Measurements from ENCODE around the gene NR3C2. TPM values are rescaled to one million over a fixed set of nuclear protein-coding genes. Genes with fewer than 3 reads are reported as not detected.

NR3C2 gene
- total and polyA plus RNA-seq, 2 of the 4 experiments (the other 2 are of a cell fraction): 1.1 to 2.3 TPM

- H4K8ac ChIP-seq (ENCODE audit: low read depth in 2 of 2, low read length in 2 of 2): no peak overlapping the region
- TF ChIP-seq NFE2L2 (IDR thresholded peaks at IDR 0.05; ENCODE audit: low read depth, low read length) (no peak), BHLHE40 (IDR thresholded peaks at IDR 0.05; ENCODE audit: low read depth, low read length) (no peak), CHD1 (IDR thresholded peaks at IDR 0.05; ENCODE audit: low read depth, low read length) (no peak), RAD21 (IDR thresholded peaks at IDR 0.05; ENCODE audit: low read length) (no peak), RCOR1 (IDR thresholded peaks at IDR 0.05; ENCODE audit: insufficient replicate concordance, low read length) (no peak), MAZ (IDR thresholded peaks at IDR 0.05; ENCODE audit: borderline replicate concordance, low read depth, low read length) (no peak)
- TF ChIP-seq, protein P1, sequence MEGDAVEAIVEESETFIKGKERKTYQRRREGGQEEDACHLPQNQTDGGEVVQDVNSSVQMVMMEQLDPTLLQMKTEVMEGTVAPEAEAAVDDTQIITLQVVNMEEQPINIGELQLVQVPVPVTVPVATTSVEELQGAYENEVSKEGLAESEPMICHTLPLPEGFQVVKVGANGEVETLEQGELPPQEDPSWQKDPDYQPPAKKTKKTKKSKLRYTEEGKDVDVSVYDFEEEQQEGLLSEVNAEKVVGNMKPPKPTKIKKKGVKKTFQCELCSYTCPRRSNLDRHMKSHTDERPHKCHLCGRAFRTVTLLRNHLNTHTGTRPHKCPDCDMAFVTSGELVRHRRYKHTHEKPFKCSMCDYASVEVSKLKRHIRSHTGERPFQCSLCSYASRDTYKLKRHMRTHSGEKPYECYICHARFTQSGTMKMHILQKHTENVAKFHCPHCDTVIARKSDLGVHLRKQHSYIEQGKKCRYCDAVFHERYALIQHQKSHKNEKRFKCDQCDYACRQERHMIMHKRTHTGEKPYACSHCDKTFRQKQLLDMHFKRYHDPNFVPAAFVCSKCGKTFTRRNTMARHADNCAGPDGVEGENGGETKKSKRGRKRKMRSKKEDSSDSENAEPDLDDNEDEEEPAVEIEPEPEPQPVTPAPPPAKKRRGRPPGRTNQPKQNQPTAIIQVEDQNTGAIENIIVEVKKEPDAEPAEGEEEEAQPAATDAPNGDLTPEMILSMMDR (conservative IDR thresholded peaks at IDR 0.05; ENCODE audit: low read depth, low read length): no peak
- TF ChIP-seq, protein P2, sequence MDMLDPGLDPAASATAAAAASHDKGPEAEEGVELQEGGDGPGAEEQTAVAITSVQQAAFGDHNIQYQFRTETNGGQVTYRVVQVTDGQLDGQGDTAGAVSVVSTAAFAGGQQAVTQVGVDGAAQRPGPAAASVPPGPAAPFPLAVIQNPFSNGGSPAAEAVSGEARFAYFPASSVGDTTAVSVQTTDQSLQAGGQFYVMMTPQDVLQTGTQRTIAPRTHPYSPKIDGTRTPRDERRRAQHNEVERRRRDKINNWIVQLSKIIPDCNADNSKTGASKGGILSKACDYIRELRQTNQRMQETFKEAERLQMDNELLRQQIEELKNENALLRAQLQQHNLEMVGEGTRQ (IDR thresholded peaks at IDR 0.05; ENCODE audit: low read depth, low read length): no peak
- no peak overlapping the region for H2BK5ac ChIP-seq (ENCODE audit: low read depth, low read length, poor library complexity, severe bottlenecking)
- H3K27me3 ChIP-seq (ENCODE audit: control insufficient read depth, insufficient read depth, low read length): no peaks in the 10 kb centered on the region
- no peak overlapping the region for H3K4me2 ChIP-seq (ENCODE audit: low read depth, low read length)
- in situ Hi-C loops (cut with MboI; ENCODE audit: low sequenced_read_pairs) (no loop called here), dilution Hi-C loops (cut with HindIII; ENCODE audit: low sequenced_read_pairs, unreplicated experiment) (no loop called here), intact Hi-C loops (cut with micrococcal nuclease) (no loop called here)
- H3K36me3 ChIP-seq (ENCODE audit: control insufficient read depth, insufficient read depth, low read length): no peaks in the 10 kb centered on the region
- no peaks in the 10 kb centered on the region for H3K79me1 ChIP-seq (ENCODE audit: low read depth in 1 of 2, low read length in 2 of 2)
- H3K14ac ChIP-seq (replicated peaks; ENCODE audit: low read depth, low read length): no peak overlapping the region
- H3K4ac ChIP-seq (ENCODE audit: low read depth, low read length): no peak overlapping the region
- H2BK120ac ChIP-seq (ENCODE audit: low read depth, low read length): no peak overlapping the region
- no peak overlapping the region for H3K23ac ChIP-seq (ENCODE audit: low read depth, low read length)
- H3K9me3 ChIP-seq (ENCODE audit: control insufficient read depth, insufficient read depth, low read length): no peaks in the 10 kb centered on the region
- ATAC-seq (ENCODE audit: low read depth) (no peak), DNase-seq (no peak)
- ChIA-PET CTCF (no interaction called here), POLR2A (ENCODE audit: unreplicated experiment) (no interaction called here)
- H3K4me1 ChIP-seq (ENCODE audit: control insufficient read depth, insufficient read depth, low read length): no peaks in the 10 kb centered on the region
- no peak overlapping the region for H3K56ac ChIP-seq (ENCODE audit: extremely low read depth, insufficient read depth, low read length)
- no peak overlapping the region for H4K91ac ChIP-seq (ENCODE audit: insufficient read depth, low read depth, low read length)
- H2AK9ac ChIP-seq (replicated peaks; ENCODE audit: low read depth, low read length, poor library complexity): no peak overlapping the region
- no peak overlapping the region for H2BK15ac ChIP-seq (ENCODE audit: low read depth, low read length)
- H3K9ac ChIP-seq (ENCODE audit: low read depth, low read length): no peak overlapping the region
- no peak overlapping the region for H3K4me3 ChIP-seq (ENCODE audit: insufficient read depth, low read depth, low read length)
- no peak overlapping the region for H4K5ac ChIP-seq (ENCODE audit: low read depth, low read length)
- H3K9me1 ChIP-seq (ENCODE audit: insufficient read depth, low read length): no peaks in the 10 kb centered on the region
- no peaks in the 10 kb centered on the region for H4K20me1 ChIP-seq (ENCODE audit: insufficient read depth, low read length)
- H3K27ac ChIP-seq (ENCODE audit: insufficient read depth, low read length): no peak overlapping the region
- H2AFZ ChIP-seq (replicated peaks; ENCODE audit: low read length, poor library complexity): no peak overlapping the region
- H2AK5ac ChIP-seq (ENCODE audit: low read depth, low read length): no peak overlapping the region
- no TSS peak for BruUV-seq (replicated peaks)
- H2BK20ac ChIP-seq (ENCODE audit: low read depth, low read length): no peak overlapping the region
- H3K18ac ChIP-seq (ENCODE audit: low read depth, low read length): no peak overlapping the region
Observed at GRCh38 chr4:148398988-148399387, 43.2 kb downstream of the NR3C2 start.

Measured in IMR-90 (cell line).